ENCODE data around the gene GVQW3.

Gene GVQW3

GRCh38 chr11:76455331-76455730 is 74.2 kb downstream of the GVQW3 start:
- no peaks in the 10 kb centered on the region for H3K9me3 ChIP-seq (ENCODE audit: insufficient read depth, low read depth, low read length)
- H3K9ac ChIP-seq (ENCODE audit: low read depth, low read length), result peak overlapping the region; percentile 65
- H3K4me1 ChIP-seq (ENCODE audit: insufficient read depth, low read length), result peaks cover 60% of the 10 kb centered on the region
- peak overlapping the region; percentile 52 for H3K4me3 ChIP-seq (ENCODE audit: low read length)
- H3K27ac ChIP-seq (ENCODE audit: low read length), result peak overlapping the region; percentile 98
- no peaks in the 10 kb centered on the region for H3K27me3 ChIP-seq (ENCODE audit: insufficient read depth, low read length)
- peaks cover 62% of the 10 kb centered on the region for H3K36me3 ChIP-seq (ENCODE audit: insufficient read depth, low read depth, low read length)

- Histone ChIP-seq H3K4me3 (ENCODE audit: low read length) (peak overlapping the region; percentile 20; the same call in 1 of the 2 replicates), H3K9me3 (ENCODE audit: insufficient read depth, low read depth, low read length) (no peaks in the 10 kb centered on the region), H3K9ac (ENCODE audit: low read depth, low read length) (peak overlapping the region; percentile 65; the same call in 1 of the 2 replicates), H3K27ac (ENCODE audit: low read length) (peak overlapping the region; percentile 98), H3K36me3 (ENCODE audit: insufficient read depth, low read depth, low read length) (peaks cover 56% of the 10 kb centered on the region), H3K4me1 (ENCODE audit: insufficient read depth, low read length) (peaks cover 60% of the 10 kb centered on the region), H3K27me3 (ENCODE audit: insufficient read depth, low read length) (no peaks in the 10 kb centered on the region)
Observed at GRCh38 chr11:76455931-76456330, 74.8 kb downstream of the GVQW3 start.

- Histone ChIP-seq H3K27me3 (ENCODE audit: insufficient read depth, low read length) (no peaks in the 10 kb centered on the region), H3K9ac (ENCODE audit: low read depth, low read length) (peak overlapping the region; percentile 65; the same call in 1 of the 2 replicates), H3K9me3 (ENCODE audit: insufficient read depth, low read depth, low read length) (no peaks in the 10 kb centered on the region), H3K36me3 (ENCODE audit: insufficient read depth, low read depth, low read length) (peaks cover 51% of the 10 kb centered on the region), H3K4me3 (ENCODE audit: low read length) (no peak overlapping the region; the same call in 1 of the 2 replicates), H3K4me1 (ENCODE audit: insufficient read depth, low read length) (peaks cover 60% of the 10 kb centered on the region), H3K27ac (ENCODE audit: low read length) (peak overlapping the region; percentile 98)
Observed at GRCh38 chr11:76456571-76456970, 75.4 kb downstream of the GVQW3 start.
